Stimulated activated CD4-positive, alpha-beta T cell treated with anti-CD3 and anti-CD28 coated beads, TNF-alpha, amount 100 ng/mL, for 1 hour (primary cell): ENCODE data around the gene CHTOP.

Source experiments
- DNase-seq, 3 donors: peaks; one replicate each; pipeline ENCODE4 v3.0.0-alpha.2; 2020; ENCODE audit warnings: low read depth in 3 of 3, low spot score in 1 of 3

The CHTOP gene

DNA sequence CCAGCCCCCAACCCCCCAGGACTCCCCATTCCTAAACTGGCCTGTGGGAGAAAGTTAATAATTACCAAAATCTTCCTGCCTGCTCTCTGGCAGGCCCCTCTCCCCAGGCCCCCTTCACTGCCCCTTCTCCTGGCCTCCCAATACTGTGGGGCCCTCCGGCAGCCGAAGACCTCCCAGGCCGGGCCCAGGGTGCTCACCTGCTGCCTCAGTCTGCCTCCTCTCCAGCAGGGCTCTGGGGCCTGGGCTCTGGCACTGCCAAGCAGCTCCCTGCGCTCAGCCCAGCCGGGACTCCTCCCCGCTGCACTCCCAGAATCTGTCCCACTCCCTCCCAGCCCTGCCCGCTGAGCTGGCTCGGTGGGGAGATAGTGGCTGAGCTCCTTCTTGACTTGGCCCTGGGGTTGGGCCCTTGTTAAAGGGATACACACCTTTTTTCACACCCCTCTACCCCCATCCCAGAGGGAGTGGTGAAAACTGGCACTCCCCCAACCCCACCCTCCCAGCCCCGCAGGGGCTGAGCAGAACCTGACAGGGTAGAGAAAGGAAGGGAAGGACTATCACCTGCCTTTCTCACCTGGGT is 21.0 kb upstream of the CHTOP start, which contains the start of gene S100A16:
Gene S100A16, minus strand, starts transcription at position 383 of the 577 bp plus-strand sequence. CDS start 4,986 bp downstream, outside the sequence.
- no peak for DNase-seq

DNA sequence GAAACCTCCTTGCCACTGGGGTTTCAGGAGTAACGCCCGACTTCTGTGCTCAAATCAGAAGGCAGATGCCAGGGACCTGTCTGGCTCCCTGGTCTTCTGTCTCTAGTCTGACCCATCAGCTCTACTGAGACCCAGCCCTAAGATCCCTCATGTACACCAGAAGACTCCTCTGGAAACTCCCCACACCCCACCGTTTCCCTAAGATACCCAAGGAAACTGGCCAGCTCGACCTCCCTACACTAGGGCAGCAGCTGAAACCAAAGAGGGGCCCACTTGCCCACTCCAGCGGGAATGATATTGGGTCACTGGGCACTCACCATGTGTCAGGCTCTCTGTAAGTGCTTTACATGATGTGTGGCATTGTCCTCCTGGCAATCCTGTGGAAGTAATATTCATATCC is 20.5 kb upstream of the CHTOP start:
- no peak for DNase-seq

DNA sequence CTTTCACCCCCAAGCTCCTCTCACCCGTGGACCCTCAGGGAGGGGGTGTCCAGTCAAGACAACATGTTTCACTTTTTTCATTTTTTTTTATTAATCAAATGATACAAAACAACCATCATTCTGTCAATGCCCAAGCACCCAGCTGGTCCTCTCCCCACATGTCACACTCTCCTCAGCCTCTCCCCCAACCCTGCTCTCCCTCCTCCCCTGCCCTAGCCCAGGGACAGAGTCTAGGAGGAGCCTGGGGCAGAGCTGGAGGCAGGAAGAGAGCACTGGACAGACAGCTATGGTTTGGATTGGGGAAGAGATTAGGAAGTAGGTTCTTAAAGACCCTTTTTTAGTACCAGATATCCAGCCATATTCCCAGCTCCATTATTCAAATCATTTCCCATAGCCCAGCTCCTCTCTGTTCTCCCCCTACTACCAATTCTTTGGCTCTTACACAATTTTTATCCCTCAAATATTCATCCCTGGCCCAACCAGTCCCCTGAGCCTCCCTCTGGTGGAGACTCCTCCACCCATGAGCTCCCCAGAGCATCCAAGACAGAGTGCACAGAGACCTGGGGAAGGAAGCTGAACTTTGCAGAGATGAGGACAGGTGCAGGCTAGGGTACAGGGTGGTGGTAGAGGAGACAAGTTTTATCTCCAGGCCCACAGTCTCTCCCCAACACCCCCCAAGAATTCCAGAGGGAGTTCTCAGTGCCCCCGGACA is 19.5 kb upstream of the CHTOP start:
- DNase-seq = no peak

DNA sequence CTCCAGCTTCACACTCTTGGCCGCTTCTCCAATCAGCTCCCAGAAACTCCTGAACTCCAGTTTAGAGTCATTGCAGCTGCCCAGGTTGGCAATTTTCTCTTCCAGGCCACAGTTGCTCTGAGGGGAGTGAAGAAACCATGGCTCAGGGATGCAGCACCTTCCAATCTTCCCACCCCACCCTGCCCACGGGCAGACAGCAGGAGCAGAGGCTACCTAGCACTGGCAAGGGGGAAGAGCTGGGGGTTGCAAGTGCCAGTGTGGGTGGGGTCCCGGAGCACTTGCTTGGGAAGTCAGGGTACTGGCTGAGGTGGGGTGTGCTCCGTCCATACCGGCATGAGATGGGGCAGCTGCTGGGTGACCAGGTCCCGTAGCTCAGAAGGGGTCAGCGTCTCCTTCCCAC is 19.0 kb upstream of the CHTOP start:
- DNase-seq = no peak

DNA sequence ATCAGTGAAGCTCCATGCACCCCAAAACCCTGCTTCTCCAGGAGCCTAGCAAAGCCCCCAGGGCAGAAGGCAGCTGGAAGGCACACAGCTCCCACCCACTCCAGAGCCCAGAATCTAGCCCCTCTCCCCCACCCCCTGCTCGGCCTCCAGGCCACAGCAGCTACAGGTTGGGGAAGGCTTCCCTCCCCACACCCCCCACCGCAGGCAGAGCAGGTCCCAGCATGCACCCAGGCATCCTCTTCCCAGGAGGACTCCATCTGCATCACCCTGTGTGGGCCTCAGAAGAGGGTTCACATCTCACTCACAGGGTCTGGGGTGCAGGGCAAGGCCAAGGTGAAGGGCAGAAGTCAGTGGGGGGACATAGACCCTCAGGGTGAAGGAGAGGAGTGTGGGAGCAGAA is 18.5 kb upstream of the CHTOP start:
- no peak for DNase-seq

DNA sequence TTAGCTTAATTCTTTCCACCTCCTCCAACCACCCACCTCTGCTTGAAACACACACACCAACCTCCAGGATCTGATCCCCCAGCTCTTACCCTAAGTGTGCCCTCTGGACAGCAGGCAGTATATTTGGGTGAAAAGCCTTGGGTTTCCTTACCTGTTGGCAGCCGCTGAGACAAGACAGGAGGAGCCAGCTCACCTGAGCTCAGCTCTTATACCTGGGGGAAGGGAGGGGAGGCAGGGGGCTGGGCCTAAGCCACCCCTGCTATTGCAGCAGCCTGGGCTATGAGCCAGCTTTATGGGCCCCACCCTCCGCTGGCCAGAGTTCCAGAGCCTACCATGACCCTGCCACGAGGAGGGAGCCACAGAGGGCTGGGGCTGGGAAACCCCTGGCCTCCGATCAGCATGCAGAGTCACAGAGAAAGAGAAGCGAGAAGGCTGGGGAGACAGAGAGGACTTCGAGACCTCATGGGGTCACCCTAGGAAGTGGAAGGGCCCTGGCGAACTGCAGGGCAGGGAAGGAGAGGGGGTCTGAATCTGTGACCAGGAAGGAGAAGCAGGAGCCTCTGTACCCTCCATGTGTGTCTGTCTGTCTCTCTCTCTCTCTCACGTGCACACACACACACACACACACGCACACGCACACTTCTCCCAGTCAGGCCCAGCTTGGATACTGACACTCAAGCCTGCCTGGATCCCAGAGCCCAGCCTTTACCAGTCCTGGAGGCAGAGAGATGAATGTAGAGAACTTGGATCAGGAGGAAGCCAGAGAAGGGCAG is 17.5 kb upstream of the CHTOP start, which contains the start of gene S100A14:
Gene S100A14, minus strand, starts transcription at position 182 of the 773 bp plus-strand sequence. CDS start 467 bp downstream, outside the sequence.
- DNase-seq = no peak

DNA sequence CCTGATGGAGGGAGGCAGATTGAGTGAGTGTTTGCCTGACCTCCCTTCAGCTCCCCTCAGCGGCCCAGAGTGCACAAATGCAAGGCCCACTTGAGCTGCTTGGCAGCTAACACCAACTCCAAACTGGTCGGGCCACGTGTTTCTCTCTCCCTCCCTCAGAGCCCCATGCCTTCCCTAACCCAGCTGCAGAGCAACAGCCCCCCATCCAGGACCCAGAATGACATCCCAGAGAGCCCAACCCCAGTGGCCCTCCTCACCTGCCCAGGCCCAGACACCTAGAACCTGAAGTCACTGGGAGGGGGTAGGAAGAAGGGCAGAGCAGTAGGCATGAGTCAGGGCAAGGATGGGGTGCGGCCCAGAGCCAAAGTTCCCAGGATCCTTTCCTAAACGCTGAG is 17.0 kb upstream of the CHTOP start:
- no peak for DNase-seq

DNA sequence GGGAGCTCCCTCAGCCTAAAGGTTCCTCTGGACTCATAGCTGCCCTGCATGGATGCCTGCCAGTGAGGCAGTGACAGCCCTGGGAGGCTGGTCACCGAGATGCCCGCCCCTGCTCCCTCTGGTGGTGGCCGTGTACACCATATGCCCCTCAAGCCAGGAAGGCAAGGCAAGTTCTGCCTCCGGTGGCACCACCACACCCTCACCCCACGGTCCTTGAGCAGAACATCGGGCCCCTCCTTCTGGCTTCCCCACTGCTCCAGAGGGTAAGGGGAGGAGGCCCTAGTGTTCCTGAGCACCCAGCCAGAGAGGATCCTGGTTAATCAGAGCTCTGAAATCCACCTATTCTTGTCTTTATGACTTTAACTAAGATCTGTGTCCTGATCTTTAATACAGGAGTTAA is 16.2 kb upstream of the CHTOP start:
- DNase-seq = peak in 2 of 3 donors; percentile 2 to 54

DNA sequence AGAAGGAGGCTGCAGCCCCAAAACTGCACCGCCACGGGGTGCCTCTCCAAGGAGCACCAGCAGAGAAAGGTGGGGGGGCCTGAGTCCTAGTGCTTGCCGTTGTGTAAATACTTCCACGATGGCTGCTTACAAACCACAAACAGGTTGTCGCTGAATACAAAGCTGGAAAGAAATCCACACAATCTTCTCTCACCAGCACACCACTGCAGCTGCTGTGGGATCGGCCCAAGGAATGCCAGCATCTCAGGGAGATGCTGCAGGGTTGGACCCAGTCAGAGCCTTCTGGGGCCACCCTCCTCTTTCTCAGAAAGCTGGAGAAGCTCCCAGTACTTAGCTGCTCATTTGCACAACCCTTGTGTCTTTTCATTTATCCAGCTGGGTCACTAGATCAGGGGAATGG is 14.7 kb upstream of the CHTOP start:
- no peak for DNase-seq

DNA sequence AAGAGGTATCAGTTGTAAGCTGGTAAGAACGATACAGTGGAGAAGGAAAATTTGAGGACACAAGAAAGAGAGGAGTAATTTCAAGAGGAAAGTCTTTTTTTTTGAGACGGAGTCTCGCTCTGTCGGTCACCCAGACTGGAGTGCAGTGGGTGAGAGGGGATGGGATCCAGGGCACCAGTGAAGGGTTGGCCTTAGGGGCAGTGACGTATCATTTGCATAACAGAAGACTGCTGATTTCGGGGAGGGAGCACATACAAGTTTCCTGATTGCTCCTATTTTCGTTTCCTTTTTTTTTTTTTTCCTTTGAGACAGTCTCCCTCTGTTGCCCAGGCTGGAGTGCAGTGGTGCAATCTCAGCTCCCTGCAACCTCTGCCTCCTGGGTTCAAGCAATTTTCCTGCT is 10.8 kb upstream of the CHTOP start:
- no peak for DNase-seq

DNA sequence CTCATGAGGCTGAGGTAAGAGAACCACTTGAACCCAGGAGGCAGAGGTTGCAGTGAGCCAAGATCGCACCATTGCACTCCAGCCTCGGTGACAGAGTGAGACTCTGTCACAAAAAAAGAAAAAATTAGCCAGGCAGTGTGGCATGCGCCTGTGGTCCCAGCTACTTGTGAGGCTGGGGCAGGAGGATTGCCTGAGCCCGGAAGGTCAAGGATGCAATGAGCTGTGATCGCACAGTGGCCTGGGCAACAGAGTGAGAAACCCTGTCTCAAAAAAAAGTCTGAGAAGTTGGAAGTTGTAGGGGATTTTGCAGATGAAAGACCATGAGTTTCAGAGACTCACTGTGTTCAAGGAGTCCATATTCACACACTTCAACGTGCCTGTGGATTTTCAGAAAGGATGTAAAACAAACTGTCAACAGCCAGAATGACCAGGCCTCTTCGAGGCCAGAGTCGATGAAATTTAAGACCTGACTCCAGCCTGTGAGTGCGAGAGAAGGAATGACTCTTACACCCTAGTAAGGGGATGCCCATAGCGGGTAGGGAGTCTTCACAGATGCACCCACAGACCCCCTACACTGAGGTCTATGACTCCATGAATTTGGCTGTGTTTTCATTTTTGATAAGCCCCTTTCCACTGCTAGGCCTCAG is 8.8 kb upstream of the CHTOP start:
- no peak for DNase-seq

DNA sequence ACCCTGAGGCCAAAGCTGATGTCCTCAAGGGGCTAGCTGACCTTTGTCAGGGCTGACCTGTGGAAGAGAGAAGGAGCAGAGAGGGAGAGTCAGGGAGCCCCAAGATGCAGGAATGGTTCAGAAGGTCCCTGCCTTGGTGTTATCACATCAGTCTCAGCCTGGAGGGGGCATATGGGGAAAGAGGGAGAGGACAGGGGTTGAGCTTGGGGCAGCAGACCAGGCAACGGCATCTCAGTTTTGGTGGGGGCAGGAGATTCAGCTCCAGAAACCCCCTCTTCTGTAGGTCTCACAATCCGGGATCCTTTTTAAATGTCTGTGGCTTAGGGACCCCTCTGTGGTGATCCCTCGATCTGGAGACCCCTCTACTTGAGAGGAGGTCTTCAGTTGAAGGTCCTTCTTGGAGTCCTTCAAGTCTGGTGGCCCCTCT is 7.4 kb upstream of the CHTOP start:
- DNase-seq = no peak

DNA sequence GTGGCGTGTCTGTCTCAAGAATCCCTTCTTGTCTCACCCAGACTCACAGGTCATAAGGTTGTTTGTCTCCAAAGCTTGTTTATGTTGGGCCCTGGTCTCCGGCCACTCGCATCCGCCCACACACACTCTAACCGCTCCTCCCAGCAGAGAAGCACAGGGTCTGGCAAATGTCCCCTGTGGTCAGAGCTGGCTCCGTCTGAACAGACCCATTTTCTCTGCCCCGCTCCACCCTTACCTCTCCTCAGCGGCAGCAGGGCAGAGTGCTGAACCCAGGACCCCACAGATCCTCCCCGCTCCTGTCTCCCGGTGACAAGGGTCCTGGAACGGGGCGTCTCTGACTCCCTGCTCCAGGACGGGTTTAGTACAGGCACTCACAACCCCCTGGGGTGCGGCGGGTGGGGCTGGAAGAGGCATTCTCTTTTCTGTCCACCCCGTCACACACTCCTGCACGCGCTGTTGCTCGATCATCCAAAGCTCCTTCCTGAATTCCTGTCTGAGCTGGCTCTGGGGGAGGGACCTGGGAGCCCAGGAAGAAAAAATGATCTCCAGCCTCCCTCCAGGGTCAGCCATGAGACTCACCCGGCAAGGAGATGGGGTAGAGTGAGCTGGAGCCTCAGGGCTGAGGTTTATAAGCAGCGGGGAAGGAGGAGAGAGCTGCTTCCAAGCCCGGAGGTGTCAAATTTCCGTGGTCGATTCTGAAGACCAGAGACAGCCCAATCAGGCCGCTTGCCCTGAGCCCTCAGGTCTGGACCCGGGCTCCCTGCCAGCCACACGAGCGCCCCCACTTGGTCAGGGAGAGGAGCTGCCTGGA is 6.8 kb upstream of the CHTOP start, which contains the start of gene S100A13:
Gene S100A13, minus strand, starts transcription at position 602 of the 811 bp plus-strand sequence. CDS start 1,033 bp downstream, outside the sequence.
- DNase-seq = no peak

DNA sequence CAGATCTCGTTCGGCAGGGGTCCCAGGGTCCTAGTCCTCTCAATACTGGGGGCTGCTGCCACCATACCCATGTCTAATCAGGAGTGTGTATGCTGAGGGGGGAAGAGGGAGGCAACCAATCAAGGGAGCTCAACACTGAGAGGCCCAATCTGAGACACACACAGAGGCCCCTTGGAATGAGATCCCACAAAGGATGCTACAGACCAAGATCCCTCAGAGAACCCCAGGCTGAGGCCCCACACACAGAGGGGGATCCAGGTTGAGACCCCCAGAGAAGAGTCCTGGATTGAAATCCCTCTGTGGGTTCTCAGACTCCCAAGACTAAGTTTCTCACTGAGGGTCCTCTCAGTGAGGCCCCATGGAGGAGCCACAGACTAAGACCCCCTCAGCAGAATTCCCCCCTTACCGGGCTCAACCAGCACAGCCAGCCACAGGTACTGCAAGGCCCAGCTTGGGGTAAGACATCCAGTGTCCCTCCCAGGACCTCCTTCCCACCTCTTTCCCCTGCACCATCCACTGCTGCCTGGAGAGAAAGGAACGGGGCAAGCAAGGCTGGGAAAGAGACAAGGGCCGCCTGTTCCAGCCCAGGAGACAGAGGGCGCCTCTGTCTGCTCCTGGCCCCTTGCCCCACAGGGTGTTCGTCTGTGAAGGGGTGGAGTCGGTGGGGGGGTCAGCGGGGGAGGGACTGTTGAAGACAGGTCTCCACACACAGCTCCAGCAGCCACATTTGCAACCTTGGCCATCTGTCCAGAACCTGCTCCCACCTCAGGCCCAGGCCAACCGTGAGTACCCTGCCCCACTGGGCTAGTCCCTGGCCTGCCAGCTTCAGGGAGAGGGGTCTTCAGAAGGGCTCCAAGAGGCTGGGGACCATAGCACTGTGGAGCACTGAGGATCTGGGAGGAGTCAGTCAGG is 5.9 kb upstream of the CHTOP start, which contains the start of gene S100A1:
Gene S100A1, plus strand, starts transcription at position 720 of the 912 bp plus-strand sequence. CDS start 2,088 bp downstream, outside the sequence.
- DNase-seq = no peak

DNA sequence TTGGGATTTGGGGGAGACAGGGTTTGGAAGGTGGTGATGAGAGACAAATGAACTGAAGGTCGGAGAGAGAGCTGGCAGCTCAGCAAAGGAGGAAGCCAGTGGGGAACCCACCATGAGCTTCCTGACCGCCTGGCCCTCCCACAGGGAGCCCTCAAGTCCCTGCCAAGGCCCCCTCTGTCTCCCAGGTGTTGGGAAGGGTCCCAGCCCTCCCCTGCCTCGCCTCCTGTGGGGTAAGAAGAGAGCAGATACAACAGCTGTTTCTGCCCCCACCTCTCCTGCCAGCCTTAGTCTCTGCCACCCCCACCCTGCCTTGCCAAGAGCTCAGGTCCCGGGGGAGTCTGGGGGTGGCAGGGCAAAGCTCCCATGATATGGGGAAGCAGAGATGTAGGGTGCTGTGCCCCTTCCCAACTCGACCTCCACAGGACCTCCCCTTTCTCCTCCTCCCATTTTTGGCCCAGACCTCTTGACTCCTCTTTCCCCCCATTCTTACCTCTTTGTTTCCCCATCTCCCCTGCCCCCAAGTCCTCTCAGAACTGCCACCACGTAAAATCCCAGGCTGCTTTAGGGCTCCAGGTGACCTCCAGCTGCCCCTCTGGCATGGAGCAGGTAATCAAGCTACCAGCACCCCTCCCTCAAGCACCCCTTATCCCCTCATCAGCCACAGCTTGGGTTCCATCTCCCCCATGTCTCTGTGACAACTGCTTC is 5.1 kb upstream of the CHTOP start:
- DNase-seq = no peak

DNA sequence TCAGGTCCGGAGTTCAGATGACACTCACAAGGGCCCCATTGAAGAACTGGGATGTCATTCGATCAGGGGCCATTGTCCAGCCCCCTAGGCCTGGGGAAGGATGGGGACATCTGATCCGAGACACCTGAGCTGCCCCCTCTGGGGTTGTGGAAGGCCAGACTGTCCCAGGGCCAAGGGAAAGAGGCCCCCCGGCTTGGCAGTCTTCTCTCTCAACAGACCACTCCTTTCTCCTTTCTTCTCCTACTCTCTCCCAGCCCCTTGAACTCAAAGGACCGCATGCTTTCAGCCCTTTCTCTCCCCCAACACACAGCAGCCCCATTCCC is 4.6 kb upstream of the CHTOP start:
- no peak for DNase-seq

DNA sequence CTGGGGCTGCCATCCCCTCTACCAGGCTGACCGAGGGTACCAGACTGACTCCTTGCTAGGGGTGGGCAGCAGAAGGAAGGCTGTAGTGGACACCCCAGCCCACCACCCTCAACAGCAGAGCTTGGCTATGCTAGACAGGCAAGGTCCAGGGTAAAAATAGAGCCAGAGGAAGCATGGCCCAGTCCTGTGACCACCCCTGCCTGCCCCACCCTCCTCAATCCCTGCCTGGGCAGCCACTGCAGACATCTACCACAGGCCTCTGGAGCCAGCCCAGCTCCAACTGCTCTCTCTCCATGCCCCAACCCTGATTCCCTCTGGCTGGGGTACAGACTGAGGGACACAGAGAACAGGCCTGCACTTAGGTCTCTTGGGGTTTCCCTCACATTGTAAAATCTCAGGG is 3.9 kb upstream of the CHTOP start:
- DNase-seq = no peak

DNA sequence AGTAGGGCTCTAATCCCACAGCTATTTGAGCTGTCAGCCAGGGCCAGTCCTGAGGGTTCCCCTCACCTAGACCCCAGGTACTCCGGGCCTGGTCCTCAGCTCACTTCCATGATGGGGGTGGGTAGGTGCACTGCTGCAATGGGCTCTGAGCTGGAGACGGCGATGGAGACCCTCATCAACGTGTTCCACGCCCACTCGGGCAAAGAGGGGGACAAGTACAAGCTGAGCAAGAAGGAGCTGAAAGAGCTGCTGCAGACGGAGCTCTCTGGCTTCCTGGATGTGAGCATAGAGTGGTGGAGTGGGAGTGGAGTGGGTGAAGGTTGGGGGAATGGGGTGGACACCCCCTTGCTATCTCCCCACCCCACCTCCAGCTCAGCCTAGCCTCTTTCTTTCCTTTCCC is 3.5 kb upstream of the CHTOP start:
- DNase-seq = no peak
